HT1080 (cell line): Measurements from ENCODE around the gene STK24. TPM values are rescaled to one million over a fixed set of nuclear protein-coding genes. Genes with fewer than 3 reads are reported as not detected.

Source experiments
- DNase-seq: peaks from one replicate; pipeline ENCODE4 v3.0.0-alpha.2; 2015; ENCODE audit warnings: low read depth
- total RNA-seq: library from RNA; depleted of rRNA; stranded (reverse); fragments of >200 nt; shearing (Covaris generic); gene quantifications from 2 replicates; pipeline ENCODE4 v1.2.3, GENCODE V29; 2014

Gene STK24
- total RNA-seq, 1 experiment from 2014 or later = 81.7 TPM

GRCh38 chr13:98452851-98453843, 123.8 kb downstream of the STK24 start:
- DNase-seq = no peak

- DNase-seq = no peak
These were observed 125.0 kb downstream of the STK24 start for GRCh38 chr13:98451676-98452470.

GRCh38 chr13:98450539-98451111, 126.3 kb downstream of the STK24 start:
- DNase-seq = no peak

DNA sequence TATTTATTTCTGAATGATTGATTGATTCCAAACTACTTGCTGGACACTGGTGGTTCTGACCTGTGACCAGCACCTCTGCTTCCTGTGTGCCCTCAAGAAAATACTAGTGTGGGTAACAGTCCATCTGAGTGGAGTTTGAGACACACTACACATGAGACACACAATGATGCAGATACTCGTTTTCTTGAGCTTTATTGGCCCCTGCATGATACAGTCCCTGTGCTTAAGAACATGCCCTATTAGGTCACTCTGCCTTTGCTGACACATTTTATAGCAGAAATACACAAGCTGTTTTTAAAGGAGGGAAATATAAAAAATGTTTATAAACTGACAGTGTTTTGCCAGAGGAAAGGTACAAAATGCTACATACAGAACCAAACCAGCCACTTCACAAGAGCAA, 126.9 kb downstream of the STK24 start:
- DNase-seq = no peak

DNA sequence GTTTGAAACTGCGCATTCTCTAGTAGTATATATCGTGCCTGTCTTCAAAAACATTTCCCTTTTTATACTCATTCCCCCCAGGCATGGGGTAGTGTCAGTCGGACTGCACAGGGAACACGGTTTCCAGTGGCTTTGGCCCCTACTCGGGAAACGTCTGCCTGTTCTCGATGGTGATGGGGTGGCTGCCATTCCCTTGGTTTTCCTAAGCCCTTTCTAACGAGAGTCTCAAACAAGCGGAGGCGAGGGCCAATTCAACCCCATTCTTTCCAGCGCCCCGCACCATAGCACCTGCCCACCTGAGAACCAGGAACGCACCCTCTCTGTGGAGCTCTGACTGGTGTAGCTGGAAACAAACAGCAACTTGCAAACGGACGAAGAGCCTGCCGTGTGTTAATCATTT, 127.6 kb downstream of the STK24 start:
- DNase-seq = no peak

DNA sequence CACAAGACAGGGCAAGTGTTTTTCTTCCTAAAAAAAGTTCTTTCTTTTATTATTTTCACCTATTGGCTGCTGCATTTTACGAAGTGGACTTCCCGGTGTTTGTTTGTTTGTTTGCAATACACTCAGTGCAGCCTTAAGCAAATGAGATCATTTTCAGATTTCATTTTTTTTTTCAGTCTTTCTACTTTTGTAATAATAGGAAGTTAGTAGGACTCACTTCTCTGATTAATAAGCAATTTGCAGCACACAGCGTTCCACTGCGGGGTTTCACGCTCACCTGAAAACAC, 128.3 kb downstream of the STK24 start:
- DNase-seq = no peak

GRCh38 chr13:98447881-98448641, 128.8 kb downstream of the STK24 start:
- DNase-seq = no peak

DNA sequence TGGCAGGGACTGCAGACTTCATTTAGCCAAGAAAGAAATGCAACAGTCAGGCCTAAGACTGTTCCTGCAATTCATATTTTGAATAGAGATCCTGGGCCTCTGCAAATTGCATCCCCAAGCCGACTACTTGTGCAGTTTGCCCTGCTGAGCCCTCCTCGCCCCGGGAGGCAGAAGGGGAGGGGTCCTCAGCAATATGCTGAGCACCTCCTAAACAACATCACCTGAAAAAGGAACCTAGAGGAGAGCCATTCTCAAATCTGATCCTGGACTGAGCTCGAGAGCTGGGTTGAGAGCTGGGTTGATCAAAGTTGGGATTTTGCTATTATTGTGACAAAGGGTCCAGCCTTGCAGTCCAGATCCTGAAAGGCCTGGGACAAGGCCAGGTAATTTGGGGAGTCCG, 129.8 kb downstream of the STK24 start:
- DNase-seq = no peak

- DNase-seq = no peak
These were observed 130.7 kb downstream of the STK24 start for GRCh38 chr13:98446234-98446621.

- DNase-seq = peak; percentile 65
These were observed 131.3 kb downstream of the STK24 start for GRCh38 chr13:98445340-98446233.

GRCh38 chr13:98444381-98444780, 132.5 kb downstream of the STK24 start:
- DNase-seq = no peak

DNA sequence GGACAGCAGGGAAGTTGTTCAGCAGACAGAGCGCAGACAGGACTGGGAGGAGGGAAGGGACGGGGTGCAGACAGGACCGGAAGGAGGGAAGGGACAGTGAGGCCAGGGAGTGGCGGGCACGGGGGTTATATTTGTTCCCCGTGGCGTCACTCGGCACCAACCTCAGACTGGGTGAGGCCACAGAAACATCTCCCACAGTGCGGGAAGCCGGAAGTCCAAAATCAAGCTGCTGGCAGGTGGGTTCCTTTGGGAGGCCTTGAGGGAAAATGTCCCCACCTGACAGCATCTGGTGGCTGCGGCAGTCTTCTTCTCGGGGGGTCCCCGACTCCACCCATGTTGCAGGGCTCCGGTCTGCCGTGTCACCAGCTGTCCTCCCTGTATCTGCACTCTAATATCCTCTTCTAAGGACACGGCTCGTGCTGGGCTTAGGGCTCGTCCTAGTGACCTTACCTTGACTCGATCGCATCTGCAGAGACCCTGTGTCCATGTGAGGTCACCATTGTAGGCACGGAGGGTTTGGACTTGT, 133.0 kb downstream of the STK24 start:
- DNase-seq = no peak

DNA sequence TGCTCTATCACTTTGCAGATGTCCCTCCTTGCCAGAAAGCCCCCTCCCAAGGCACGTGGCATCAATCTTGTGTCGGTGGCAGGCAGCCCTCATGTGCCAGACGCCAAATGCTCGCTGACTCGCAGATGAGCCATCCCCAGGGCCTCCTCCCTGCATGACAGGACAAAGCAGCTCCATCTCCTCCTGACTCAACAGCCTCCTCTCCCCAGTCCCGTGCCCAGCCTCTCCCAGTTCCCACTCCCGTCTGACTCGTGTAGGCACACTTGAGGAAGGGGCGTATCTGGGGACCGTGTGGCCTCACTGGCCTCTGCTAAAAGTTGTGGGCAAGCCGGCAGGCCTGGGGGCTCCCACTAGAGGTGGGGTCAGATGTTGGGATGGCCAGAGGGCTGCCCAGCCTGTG, 133.6 kb downstream of the STK24 start:
- peak; percentile 82 for DNase-seq

DNA sequence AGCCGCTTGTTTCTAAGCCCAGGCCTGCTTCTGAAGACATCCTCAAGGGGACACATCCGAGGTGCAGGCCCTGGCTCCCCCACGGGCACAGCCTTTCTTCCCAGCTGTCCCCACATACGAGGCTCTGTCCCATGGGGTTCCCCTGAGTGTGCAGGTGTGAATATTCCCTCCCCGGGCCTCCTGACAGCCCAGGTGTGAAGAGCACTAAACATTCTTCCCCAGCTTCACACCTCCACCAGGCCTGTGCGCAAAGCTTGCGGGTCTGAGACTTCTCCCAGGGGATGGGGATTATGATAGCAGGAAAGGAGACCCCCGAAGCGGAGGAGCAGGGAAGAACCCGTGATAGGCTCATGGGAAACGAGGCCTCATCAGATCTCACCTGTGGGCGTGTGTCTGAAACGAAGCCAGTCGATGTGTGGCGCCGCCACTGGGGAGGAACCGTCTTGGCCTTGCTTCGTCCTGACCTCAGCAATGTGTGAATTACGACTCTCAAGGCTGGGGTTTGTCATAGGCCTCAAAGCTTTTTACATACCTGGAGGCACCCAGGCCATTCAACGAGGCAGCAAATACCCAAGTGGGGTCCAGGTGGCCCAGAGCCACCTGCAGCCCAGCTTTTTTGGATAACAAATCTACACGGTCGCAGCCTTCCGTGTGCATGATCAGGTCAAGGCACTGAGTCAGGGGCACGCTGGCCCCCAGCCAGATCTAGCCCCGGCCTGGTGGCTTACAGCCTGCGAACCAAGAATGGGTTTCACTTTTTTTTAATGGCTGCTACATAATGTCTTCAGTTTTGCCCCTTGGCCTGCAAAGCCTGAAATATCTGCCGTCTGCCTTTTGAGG, 134.3 kb downstream of the STK24 start:
- no peak for DNase-seq

GRCh38 chr13:98441056-98441676, 135.7 kb downstream of the STK24 start:
- no peak for DNase-seq

GRCh38 chr13:98440390-98441055, 136.4 kb downstream of the STK24 start:
- no peak for DNase-seq

DNA sequence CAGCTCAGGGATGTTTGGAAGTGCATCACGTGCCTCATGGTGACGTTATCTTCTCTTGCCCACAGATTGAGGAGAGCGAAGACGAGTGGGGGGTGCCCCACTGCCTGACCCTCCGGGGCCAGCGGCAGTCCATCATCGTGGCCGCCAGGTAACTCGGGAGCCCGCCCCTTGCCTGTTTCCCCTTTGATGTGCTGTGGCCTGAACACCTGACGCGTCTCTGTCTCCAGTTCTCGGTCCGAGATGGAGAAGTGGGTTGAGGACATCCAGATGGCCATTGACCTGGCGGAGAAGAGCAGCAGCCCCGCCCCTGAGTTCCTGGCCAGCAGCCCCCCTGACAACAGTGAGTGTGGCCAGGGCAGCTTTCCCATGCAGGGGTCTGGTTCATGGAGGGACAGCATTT, 137.0 kb downstream of the STK24 start:
- no peak for DNase-seq
